Measurements from ENCODE around the gene DNAJA3.

DNAJA3 gene

GRCh38 chr16:4415538-4416199, 10.0 kb upstream of the DNAJA3 start:
- ChIA-PET CTCF (interaction anchor here (1.2 to 12.3 kb wide), 5 partner anchors 13 to 161 kb away, joined by 3 to 218 read pairs (median 4); no protein-coding TSS in a partner anchor), POLR2A (interaction anchor here (1.0 to 1.8 kb wide), 2 partner anchors 41 to 64 kb away, joined by 3 to 5 read pairs; no protein-coding TSS in a partner anchor)
- no peak for DNase-seq (ENCODE audit: low read depth, low spot score)
- no peak for TF ChIP-seq CTCF (IDR thresholded peaks at IDR 0.05; ENCODE audit: insufficient read depth, low read length, missing control alignments)
- peak overlapping the region; percentile 78 for H3K4me3 ChIP-seq (ENCODE audit: low read depth, low read length)

GRCh38 chr16:4416200-4417032, 9.3 kb upstream of the DNAJA3 start, which contains the start of gene CORO7:
Gene CORO7 (minus strand): TSS chr16:4416596. CDS start chr16:4416518, 78 bp downstream.
- TF ChIP-seq CTCF (IDR thresholded peaks at IDR 0.05; ENCODE audit: insufficient read depth, low read length, missing control alignments) = no peak
- no peak for DNase-seq (ENCODE audit: low read depth, low spot score)
- CTCF ChIA-PET = interaction anchor here (1.1 to 12.3 kb wide), 4 partner anchors 14 to 58 kb away, joined by 3 to 218 read pairs (median 8); no protein-coding TSS in a partner anchor

GRCh38 chr16:4419402-4419959, 6.2 kb upstream of the DNAJA3 start:
- POLR2A ChIA-PET = no interaction called here
- DNase-seq (ENCODE audit: low read depth, low spot score) = no peak
- CTCF ChIA-PET = interaction anchor here (0.7 to 12.3 kb wide), 5 partner anchors 11 to 87 kb away, joined by 3 to 218 read pairs (median 3); partner anchors contain the start of gene PAM16
- no peak overlapping the region for H3K4me3 ChIP-seq (ENCODE audit: low read depth, low read length)
- no peak for TF ChIP-seq CTCF (IDR thresholded peaks at IDR 0.05; ENCODE audit: insufficient read depth, low read length, missing control alignments)

More at GRCh38 chr16:4416200-4417032, 9.3 kb upstream of the DNAJA3 start, which contains the start of gene CORO7:
- POLR2A ChIA-PET = interaction anchor here (1.0 to 1.8 kb wide), 2 partner anchors 42 to 65 kb away, joined by 3 to 5 read pairs; no protein-coding TSS in a partner anchor
- peak within 1 kb of the TSS; percentile 78 for H3K4me3 ChIP-seq (ENCODE audit: low read depth, low read length)

GRCh38 chr16:4420505-4421105, 5.1 kb upstream of the DNAJA3 start:
- no peak overlapping the region for H3K4me3 ChIP-seq (ENCODE audit: low read depth, low read length)
- no peak for DNase-seq (ENCODE audit: low read depth, low spot score)
- POLR2A ChIA-PET = no interaction called here
- TF ChIP-seq CTCF (IDR thresholded peaks at IDR 0.05; ENCODE audit: insufficient read depth, low read length, missing control alignments) = no peak
- CTCF ChIA-PET = interaction anchor here (0.6 to 12.3 kb wide), 2 partner anchors 18 to 923 kb away, joined by 3 to 218 read pairs; no protein-coding TSS in a partner anchor

GRCh38 chr16:4426021-4426684, 485 bp downstream of the DNAJA3 start:
- ChIA-PET POLR2A (interaction anchor here (0.6 kb wide), 1 partner anchor 25 kb away, joined by 3 read pairs; no protein-coding TSS in a partner anchor), CTCF (interaction anchor here (0.6 to 1.4 kb wide), 2 partner anchors 24 to 160 kb away, joined by 3 read pairs; no protein-coding TSS in a partner anchor)
- TF ChIP-seq CTCF (IDR thresholded peaks at IDR 0.05; ENCODE audit: insufficient read depth, low read length, missing control alignments) = no peak
- peak overlapping the region; percentile 72 for H3K4me3 ChIP-seq (ENCODE audit: low read depth, low read length)
- DNase-seq (ENCODE audit: low read depth, low spot score) = no peak

All from AG04449 (cell line).